ENCODE measurements around the gene TOB1. TPM values are rescaled to one million over a fixed set of nuclear protein-coding genes. Genes with fewer than 3 reads are reported as not detected.
"Not testable (repeated sequence)": the region's sequence is repeated elsewhere in the genome, so short reads cannot be mapped to it uniquely, and the experiment has no call there.

Gene TOB1
- total RNA-seq, 2 experiments from 2014 or later: 34.4 to 40.5 TPM

DNA sequence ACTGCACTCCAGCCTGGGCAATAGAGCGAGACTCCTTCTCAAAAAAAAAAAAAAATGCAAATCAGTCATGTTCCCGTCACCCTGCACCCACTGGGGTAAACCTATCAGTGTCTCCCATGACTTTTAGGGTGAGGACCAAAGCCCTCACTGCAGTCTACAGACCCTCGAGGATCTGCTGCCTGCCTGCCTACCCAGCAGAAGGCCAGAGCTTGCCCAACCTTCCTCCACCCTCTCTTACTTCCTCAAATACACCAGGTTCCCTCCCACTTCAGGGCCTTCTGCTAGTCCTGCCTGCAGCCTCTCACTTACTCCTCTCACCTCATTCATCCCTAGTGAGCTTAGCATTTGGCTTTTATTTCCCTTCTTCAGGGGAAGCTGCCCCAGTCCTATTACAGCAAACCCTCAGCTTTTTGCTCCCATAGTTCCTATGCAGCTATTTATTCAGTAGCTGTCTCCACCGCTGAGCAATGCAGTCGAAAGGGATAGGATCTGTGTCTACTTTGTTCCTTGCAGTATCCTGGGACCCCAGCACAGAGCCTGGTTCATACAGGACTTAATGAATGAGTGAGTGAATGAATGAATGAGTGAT is 17.8 kb upstream of the TOB1 start:
- H3K36me3 Mint-ChIP-seq (ENCODE audit: low read depth): no peaks in the 10 kb centered on the region
- no peak overlapping the region for H3K27ac Mint-ChIP-seq
- H3K9me3 Mint-ChIP-seq: peaks cover 2% of the 10 kb centered on the region
- intact Hi-C loops (cut with micrococcal nuclease): no loop called here
- no peak overlapping the region for H3K4me3 Mint-ChIP-seq
- CTCF ChIA-PET: no interaction called here
- POLR2A ChIA-PET: interaction anchor here (1.3 to 1.9 kb wide), 2 partner anchors 13 to 18 kb away, joined by 3 to 14 read pairs; partner anchors contain the start of gene TOB1
- DNase-seq (no peak), ATAC-seq (no peak)
- peaks cover 15% of the 10 kb centered on the region for H3K4me1 Mint-ChIP-seq (ENCODE audit: low read depth)
- no peaks in the 10 kb centered on the region for H3K27me3 Mint-ChIP-seq
- TF ChIP-seq, protein P1, sequence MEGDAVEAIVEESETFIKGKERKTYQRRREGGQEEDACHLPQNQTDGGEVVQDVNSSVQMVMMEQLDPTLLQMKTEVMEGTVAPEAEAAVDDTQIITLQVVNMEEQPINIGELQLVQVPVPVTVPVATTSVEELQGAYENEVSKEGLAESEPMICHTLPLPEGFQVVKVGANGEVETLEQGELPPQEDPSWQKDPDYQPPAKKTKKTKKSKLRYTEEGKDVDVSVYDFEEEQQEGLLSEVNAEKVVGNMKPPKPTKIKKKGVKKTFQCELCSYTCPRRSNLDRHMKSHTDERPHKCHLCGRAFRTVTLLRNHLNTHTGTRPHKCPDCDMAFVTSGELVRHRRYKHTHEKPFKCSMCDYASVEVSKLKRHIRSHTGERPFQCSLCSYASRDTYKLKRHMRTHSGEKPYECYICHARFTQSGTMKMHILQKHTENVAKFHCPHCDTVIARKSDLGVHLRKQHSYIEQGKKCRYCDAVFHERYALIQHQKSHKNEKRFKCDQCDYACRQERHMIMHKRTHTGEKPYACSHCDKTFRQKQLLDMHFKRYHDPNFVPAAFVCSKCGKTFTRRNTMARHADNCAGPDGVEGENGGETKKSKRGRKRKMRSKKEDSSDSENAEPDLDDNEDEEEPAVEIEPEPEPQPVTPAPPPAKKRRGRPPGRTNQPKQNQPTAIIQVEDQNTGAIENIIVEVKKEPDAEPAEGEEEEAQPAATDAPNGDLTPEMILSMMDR (IDR thresholded peaks at IDR 0.05): no peak

GRCh38 chr17:50882851-50883250 is 16.7 kb upstream of the TOB1 start:
- no peak for ATAC-seq
- CTCF ChIA-PET: no interaction called here
- intact Hi-C loops (cut with micrococcal nuclease): no loop called here

DNA sequence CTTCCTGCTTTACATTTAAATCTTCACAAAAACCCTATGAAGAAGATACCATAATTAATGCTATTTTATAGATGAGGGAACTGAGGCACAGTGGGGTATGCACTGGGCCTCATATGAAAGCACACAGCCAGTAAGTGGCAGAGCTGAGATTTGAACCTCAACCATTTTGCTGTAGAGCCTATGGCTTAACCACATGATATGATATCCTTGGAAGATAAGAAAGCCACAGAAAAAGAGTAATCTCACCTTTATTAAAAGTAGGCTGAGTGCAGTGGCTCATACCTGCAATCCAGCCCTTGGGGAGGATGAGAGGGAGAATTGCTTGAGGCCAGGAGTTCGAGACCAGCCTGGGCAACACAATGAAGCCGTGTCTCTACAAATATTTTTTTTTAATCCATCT is 15.0 kb upstream of the TOB1 start:
- ATAC-seq (no peak), DNase-seq (no peak)
- peaks cover 2% of the 10 kb centered on the region for H3K9me3 Mint-ChIP-seq
- intact Hi-C loops (cut with micrococcal nuclease): no loop called here
- ChIA-PET CTCF (interaction anchor here (1.2 kb wide), 1 partner anchor 29 kb away, joined by 4 read pairs; no protein-coding TSS in a partner anchor), POLR2A (no interaction called here)
- H3K4me1 Mint-ChIP-seq (ENCODE audit: low read depth): peaks cover 7% of the 10 kb centered on the region
- H3K4me3 Mint-ChIP-seq: no peak overlapping the region
- no peaks in the 10 kb centered on the region for H3K27me3 Mint-ChIP-seq
- TF ChIP-seq, protein P1 (IDR thresholded peaks at IDR 0.05): no peak
- no peak overlapping the region for H3K27ac Mint-ChIP-seq
- no peaks in the 10 kb centered on the region for H3K36me3 Mint-ChIP-seq (ENCODE audit: low read depth)

More at GRCh38 chr17:50882851-50883250, 16.7 kb upstream of the TOB1 start:
- H3K27ac Mint-ChIP-seq: no peak overlapping the region
- peaks cover 14% of the 10 kb centered on the region for H3K4me1 Mint-ChIP-seq (ENCODE audit: low read depth)
- H3K9me3 Mint-ChIP-seq: peaks cover 2% of the 10 kb centered on the region
- DNase-seq: no peak
- TF ChIP-seq, protein P1 (IDR thresholded peaks at IDR 0.05): no peak
- H3K27me3 Mint-ChIP-seq: no peaks in the 10 kb centered on the region
- no peak overlapping the region for H3K4me3 Mint-ChIP-seq
- POLR2A ChIA-PET: no interaction called here
- H3K36me3 Mint-ChIP-seq (ENCODE audit: low read depth): no peaks in the 10 kb centered on the region

DNA sequence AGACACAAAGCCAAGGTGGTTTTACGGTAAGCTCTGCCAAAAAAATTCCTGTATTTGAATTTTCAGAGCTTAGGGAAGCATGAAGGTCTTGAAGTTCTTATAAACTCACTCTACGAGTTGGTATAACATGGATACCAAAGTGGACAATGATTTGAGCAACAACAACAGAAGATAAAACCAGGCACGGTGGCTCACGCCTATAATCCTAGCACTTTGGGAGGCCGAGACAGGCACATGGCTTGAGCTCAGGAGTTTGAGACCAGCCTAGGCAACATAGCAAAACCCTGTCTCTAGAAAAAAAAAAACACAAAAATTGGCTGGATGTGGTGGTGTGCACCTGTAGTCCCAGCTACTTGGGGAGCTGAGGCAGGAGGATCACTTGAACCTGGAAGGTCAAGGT is 12.9 kb upstream of the TOB1 start:
- Mint-ChIP-seq H3K27ac (no peak overlapping the region), H3K4me3 (no peak overlapping the region), H3K27me3 (no peaks in the 10 kb centered on the region), H3K36me3 (ENCODE audit: low read depth) (no peaks in the 10 kb centered on the region), H3K4me1 (ENCODE audit: low read depth) (peaks cover 7% of the 10 kb centered on the region), H3K9me3 (peaks cover 2% of the 10 kb centered on the region)
- intact Hi-C loops (cut with micrococcal nuclease): no loop called here
- POLR2A ChIA-PET: interaction anchor here (0.8 to 1.6 kb wide), 2 partner anchors 13 to 27 kb away, joined by 4 to 12 read pairs; partner anchors contain the start of gene TOB1
- TF ChIP-seq, protein P1 (IDR thresholded peaks at IDR 0.05): no peak
- CTCF ChIA-PET: interaction anchor here (1.4 to 1.5 kb wide), 2 partner anchors 71 to 78 kb away, joined by 3 to 5 read pairs; no protein-coding TSS in a partner anchor
- no peak for DNase-seq
- ATAC-seq: no peak

GRCh38 chr17:50877838-50878237 is 11.7 kb upstream of the TOB1 start:
- ATAC-seq (no peak), DNase-seq (no peak)
- H3K9me3 Mint-ChIP-seq: peaks cover 2% of the 10 kb centered on the region
- H3K36me3 Mint-ChIP-seq (ENCODE audit: low read depth): no peaks in the 10 kb centered on the region
- POLR2A ChIA-PET: interaction anchor here (1.6 kb wide), 1 partner anchor 11 kb away, joined by 12 read pairs; the partner anchor contains the start of gene TOB1
- CTCF ChIA-PET: interaction anchor here (1.3 to 1.5 kb wide), 3 partner anchors 11 to 79 kb away, joined by 3 to 5 read pairs (median 3); no protein-coding TSS in a partner anchor
- intact Hi-C loops (cut with micrococcal nuclease): no loop called here
- H3K4me1 Mint-ChIP-seq (ENCODE audit: low read depth): peaks cover 12% of the 10 kb centered on the region
- H3K27me3 Mint-ChIP-seq: no peaks in the 10 kb centered on the region
- no peak overlapping the region for H3K27ac Mint-ChIP-seq
- H3K4me3 Mint-ChIP-seq: no peak overlapping the region
- TF ChIP-seq, protein P1 (IDR thresholded peaks at IDR 0.05): no peak

GRCh38 chr17:50877042-50877441 is 10.9 kb upstream of the TOB1 start:
- H3K4me3 Mint-ChIP-seq; H3K27ac Mint-ChIP-seq; ATAC-seq; H3K27me3 Mint-ChIP-seq; DNase-seq; intact Hi-C loops (cut with micrococcal nuclease); H3K9me3 Mint-ChIP-seq; H3K36me3 Mint-ChIP-seq (ENCODE audit: low read depth); CTCF ChIA-PET: not testable (repeated sequence)
- peaks cover 18% of the 10 kb centered on the region for H3K4me1 Mint-ChIP-seq (ENCODE audit: low read depth)
- POLR2A ChIA-PET: interaction anchor here (0.6 to 0.7 kb wide), 2 partner anchors 11 to 95 kb away, joined by 3 read pairs; partner anchors contain the start of gene TOB1
